GM21529 (cell line): ENCODE data around the gene AGMO.

Source experiments
- ATAC-seq: cut with Tn5 transposase; IDR thresholded peaks from one replicate; pipeline ENCODE4 v1.9.1; 2021; ENCODE audit not compliant: unreplicated experiment

AGMO gene

GRCh38 chr7:15462721-15463389 is 99.0 kb downstream of the AGMO start:
- no peak for ATAC-seq

GRCh38 chr7:15461576-15461975 is 100.2 kb downstream of the AGMO start:
- ATAC-seq = no peak

- no peak for ATAC-seq
Observed at GRCh38 chr7:15459018-15459615, 102.7 kb downstream of the AGMO start.

- ATAC-seq = no peak
Observed at GRCh38 chr7:15457990-15458955, 103.5 kb downstream of the AGMO start.

GRCh38 chr7:15452670-15453069 is 109.1 kb downstream of the AGMO start:
- no peak for ATAC-seq

GRCh38 chr7:15446722-15447121 is 115.1 kb downstream of the AGMO start:
- ATAC-seq = no peak

- no peak for ATAC-seq
Observed at GRCh38 chr7:15446280-15446679, 115.5 kb downstream of the AGMO start.

- no peak for ATAC-seq
Observed at GRCh38 chr7:15441915-15442314, 119.9 kb downstream of the AGMO start.

GRCh38 chr7:15440482-15440881 is 121.3 kb downstream of the AGMO start:
- no peak for ATAC-seq

GRCh38 chr7:15439853-15440252 is 122.0 kb downstream of the AGMO start:
- no peak for ATAC-seq

GRCh38 chr7:15433151-15433550 is 128.7 kb downstream of the AGMO start:
- no peak for ATAC-seq

- no peak for ATAC-seq
Observed at GRCh38 chr7:15430911-15431310, 130.9 kb downstream of the AGMO start.

GRCh38 chr7:15430191-15430590 is 131.6 kb downstream of the AGMO start:
- ATAC-seq = no peak

- ATAC-seq = no peak
Observed at GRCh38 chr7:15424468-15424867, 137.3 kb downstream of the AGMO start.

GRCh38 chr7:15419596-15419995 is 142.2 kb downstream of the AGMO start:
- ATAC-seq = no peak

GRCh38 chr7:15418264-15418663 is 143.6 kb downstream of the AGMO start:
- no peak for ATAC-seq

- ATAC-seq = no peak
Observed at GRCh38 chr7:15417341-15417988, 144.3 kb downstream of the AGMO start.

- no peak for ATAC-seq
Observed at GRCh38 chr7:15411019-15411418, 150.8 kb downstream of the AGMO start.

- ATAC-seq = no peak
Observed at GRCh38 chr7:15407910-15408309, 153.9 kb downstream of the AGMO start.

- ATAC-seq = no peak
Observed at GRCh38 chr7:15403751-15404150, 158.1 kb downstream of the AGMO start.

GRCh38 chr7:15403315-15403714 is 158.5 kb downstream of the AGMO start:
- ATAC-seq = no peak
